ENCODE data around the gene MTCL1.

Gene MTCL1

GRCh38 chr18:8715599-8715998, 10.2 kb downstream of the MTCL1 start:
- no peak for DNase-seq

GRCh38 chr18:8717011-8717770, 11.8 kb downstream of the MTCL1 start:
- DNase-seq, result no peak

- DNase-seq, result no peak
These were observed 13.1 kb downstream of the MTCL1 start for GRCh38 chr18:8718401-8718913.

- no peak for DNase-seq
These were observed 13.8 kb downstream of the MTCL1 start for GRCh38 chr18:8719192-8719591.

- no peak for DNase-seq
These were observed 14.8 kb downstream of the MTCL1 start for GRCh38 chr18:8720141-8720540.

GRCh38 chr18:8721094-8721669, 15.8 kb downstream of the MTCL1 start:
- DNase-seq, result no peak

GRCh38 chr18:8721716-8722115, 16.4 kb downstream of the MTCL1 start:
- DNase-seq, result no peak

- no peak for DNase-seq
These were observed 17.8 kb downstream of the MTCL1 start for GRCh38 chr18:8722946-8723820.

- DNase-seq, result no peak
These were observed 19.1 kb downstream of the MTCL1 start for GRCh38 chr18:8724452-8724851.

- no peak for DNase-seq
These were observed 20.9 kb downstream of the MTCL1 start for GRCh38 chr18:8726281-8726680.

- no peak for DNase-seq
These were observed 21.8 kb downstream of the MTCL1 start for GRCh38 chr18:8726963-8727705.

- no peak for DNase-seq
These were observed 24.9 kb downstream of the MTCL1 start for GRCh38 chr18:8730080-8730827.

- no peak for DNase-seq
These were observed 27.3 kb downstream of the MTCL1 start for GRCh38 chr18:8732442-8733360.

- DNase-seq, result no peak
These were observed 29.1 kb downstream of the MTCL1 start for GRCh38 chr18:8734496-8734895.

GRCh38 chr18:8735274-8735673, 29.9 kb downstream of the MTCL1 start:
- no peak for DNase-seq

- DNase-seq, result no peak
These were observed 35.8 kb downstream of the MTCL1 start for GRCh38 chr18:8741117-8741516.

- no peak for DNase-seq
These were observed 36.2 kb downstream of the MTCL1 start for GRCh38 chr18:8741532-8741931.

GRCh38 chr18:8742387-8743361, 37.3 kb downstream of the MTCL1 start:
- DNase-seq, result no peak

GRCh38 chr18:8744038-8744437, 38.7 kb downstream of the MTCL1 start:
- no peak for DNase-seq

- DNase-seq, result no peak
These were observed 39.3 kb downstream of the MTCL1 start for GRCh38 chr18:8744656-8745055.

Data from stimulated activated CD4-positive, alpha-beta T cell treated with anti-CD3 and anti-CD28 coated beads, Interleukin-2, amount 100 ng/mL, for 48 hours (primary cell).